ENCODE measurements around the gene LDB2. TPM values are rescaled to one million over a fixed set of nuclear protein-coding genes. Genes with fewer than 3 reads are reported as not detected.

The LDB2 gene
- total RNA-seq, 4 donors from 2014 or later = 16.2 to 31.7 (median 22.4) TPM

- no peaks in the 10 kb centered on the region for H3K9me3 ChIP-seq
- no peak overlapping the region for H3K27ac ChIP-seq (replicated peaks in 1 of 4)
- peaks cover 0 to 5% (median 2%) of the 10 kb centered on the region in 4 donors for H3K36me3 ChIP-seq
- WGBS = 84% methylated on average over 3 of the region's 3 CpGs
- intact Hi-C loops (cut with DNase I) = no loop called here
- H3K4me3 ChIP-seq = no peak overlapping the region
- TF ChIP-seq EP300 (IDR thresholded peaks at IDR 0.05) = no peak
- TF ChIP-seq, protein P1, sequence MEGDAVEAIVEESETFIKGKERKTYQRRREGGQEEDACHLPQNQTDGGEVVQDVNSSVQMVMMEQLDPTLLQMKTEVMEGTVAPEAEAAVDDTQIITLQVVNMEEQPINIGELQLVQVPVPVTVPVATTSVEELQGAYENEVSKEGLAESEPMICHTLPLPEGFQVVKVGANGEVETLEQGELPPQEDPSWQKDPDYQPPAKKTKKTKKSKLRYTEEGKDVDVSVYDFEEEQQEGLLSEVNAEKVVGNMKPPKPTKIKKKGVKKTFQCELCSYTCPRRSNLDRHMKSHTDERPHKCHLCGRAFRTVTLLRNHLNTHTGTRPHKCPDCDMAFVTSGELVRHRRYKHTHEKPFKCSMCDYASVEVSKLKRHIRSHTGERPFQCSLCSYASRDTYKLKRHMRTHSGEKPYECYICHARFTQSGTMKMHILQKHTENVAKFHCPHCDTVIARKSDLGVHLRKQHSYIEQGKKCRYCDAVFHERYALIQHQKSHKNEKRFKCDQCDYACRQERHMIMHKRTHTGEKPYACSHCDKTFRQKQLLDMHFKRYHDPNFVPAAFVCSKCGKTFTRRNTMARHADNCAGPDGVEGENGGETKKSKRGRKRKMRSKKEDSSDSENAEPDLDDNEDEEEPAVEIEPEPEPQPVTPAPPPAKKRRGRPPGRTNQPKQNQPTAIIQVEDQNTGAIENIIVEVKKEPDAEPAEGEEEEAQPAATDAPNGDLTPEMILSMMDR (IDR thresholded peaks at IDR 0.05) = no peak
- TF ChIP-seq POLR2A (IDR thresholded peaks at IDR 0.05; ENCODE audit: low read depth) = no peak
- no peak for TF ChIP-seq POLR2AphosphoS5 (IDR thresholded peaks at IDR 0.05)
- peaks cover 0 to 6% (median 4%) of the 10 kb centered on the region in 4 donors for H3K4me1 ChIP-seq
- H3K27me3 ChIP-seq = no peaks in the 10 kb centered on the region
- DNase-seq (ENCODE audit: extremely low spot score) = no peak
Observed at GRCh38 chr4:16889945-16890344, 8.5 kb downstream of the LDB2 start.

GRCh38 chr4:16887887-16888286, 10.6 kb downstream of the LDB2 start:
- H3K36me3 ChIP-seq = peaks cover 0 to 5% (median 2%) of the 10 kb centered on the region in 4 donors
- WGBS = 78% methylated on average over 3 of the region's 4 CpGs
- H3K27me3 ChIP-seq = no peaks in the 10 kb centered on the region
- no peak for TF ChIP-seq POLR2AphosphoS5 (IDR thresholded peaks at IDR 0.05)
- H3K27ac ChIP-seq (replicated peaks in 1 of 4) = no peak overlapping the region
- peaks cover 0 to 14% (median 7%) of the 10 kb centered on the region in 4 donors for H3K4me1 ChIP-seq
- no peak overlapping the region for H3K4me3 ChIP-seq
- intact Hi-C loops (cut with DNase I) = no loop called here
- no peak for DNase-seq (ENCODE audit: extremely low spot score)
- no peaks in the 10 kb centered on the region for H3K9me3 ChIP-seq

DNA sequence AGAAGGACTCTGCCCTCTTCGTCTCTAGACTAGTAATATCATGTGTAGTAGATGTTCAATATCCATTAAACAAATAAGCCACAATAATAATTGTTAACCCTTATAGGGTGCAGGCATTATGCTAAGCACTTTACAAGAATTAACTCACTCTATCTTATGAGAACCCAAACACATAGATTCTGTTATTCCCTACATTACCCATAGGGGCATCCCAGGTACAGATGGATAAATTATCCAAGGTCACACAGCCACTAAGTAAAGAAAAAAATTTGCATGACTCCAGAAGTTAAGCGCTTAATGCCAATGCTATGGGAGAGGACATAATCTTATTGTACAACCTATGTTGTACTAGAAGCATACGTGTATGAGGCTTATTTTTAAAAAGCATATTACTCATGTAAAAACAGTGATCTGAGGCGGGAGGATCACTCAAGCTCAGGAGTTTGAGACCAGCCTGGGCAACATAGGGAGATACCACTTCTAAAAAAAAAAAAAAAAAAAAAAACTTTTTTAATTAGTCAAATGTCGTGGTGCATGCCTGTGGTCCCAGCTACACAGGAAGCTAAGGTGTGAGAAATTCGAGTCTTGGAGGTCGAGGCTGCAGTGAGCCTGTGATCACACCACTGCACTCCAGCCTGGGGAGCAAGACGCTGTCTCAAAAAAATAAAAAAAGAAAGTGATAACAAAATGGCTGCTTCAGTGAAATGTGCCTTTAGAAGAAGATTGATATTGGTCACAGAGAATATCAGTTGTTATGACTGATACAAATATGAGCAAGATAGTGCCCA, 13.6 kb downstream of the LDB2 start:
- Histone ChIP-seq H3K27ac (replicated peaks in 1 of 4) (no peak overlapping the region), H3K27me3 (no peaks in the 10 kb centered on the region), H3K9me3 (no peaks in the 10 kb centered on the region), H3K4me1 (peaks cover 0 to 7% (median 3%) of the 10 kb centered on the region in 4 donors), H3K36me3 (peaks cover 0 to 5% (median 2%) of the 10 kb centered on the region in 4 donors), H3K4me3 (no peak overlapping the region)
- no peak for DNase-seq (ENCODE audit: extremely low spot score)
- no peak for TF ChIP-seq EP300 (IDR thresholded peaks at IDR 0.05)
- TF ChIP-seq POLR2A (IDR thresholded peaks at IDR 0.05; ENCODE audit: low read depth) = no peak
- TF ChIP-seq, protein P1 (IDR thresholded peaks at IDR 0.05) = no peak
- TF ChIP-seq POLR2AphosphoS5 (IDR thresholded peaks at IDR 0.05) = no peak
- 90% methylated on average over 8 of the region's 8 CpGs for WGBS
- intact Hi-C loops (cut with DNase I) = no loop called here

GRCh38 chr4:16883806-16884205, 14.6 kb downstream of the LDB2 start:
- Histone ChIP-seq H3K27ac (replicated peaks in 1 of 4) (no peak overlapping the region), H3K27me3 (no peaks in the 10 kb centered on the region), H3K4me1 (peaks cover 0 to 7% (median 3%) of the 10 kb centered on the region in 4 donors), H3K4me3 (no peak overlapping the region), H3K9me3 (no peaks in the 10 kb centered on the region), H3K36me3 (peaks cover 0 to 5% (median 2%) of the 10 kb centered on the region in 4 donors)
- WGBS = 55% methylated on average over 4 of the region's 4 CpGs
- DNase-seq (ENCODE audit: extremely low spot score) = no peak
- intact Hi-C loops (cut with DNase I) = no loop called here
- TF ChIP-seq, protein P1 (IDR thresholded peaks at IDR 0.05) = no peak
- TF ChIP-seq POLR2A (IDR thresholded peaks at IDR 0.05; ENCODE audit: low read depth) = no peak
- TF ChIP-seq POLR2AphosphoS5 (IDR thresholded peaks at IDR 0.05) = no peak
- TF ChIP-seq EP300 (IDR thresholded peaks at IDR 0.05) = no peak

DNA sequence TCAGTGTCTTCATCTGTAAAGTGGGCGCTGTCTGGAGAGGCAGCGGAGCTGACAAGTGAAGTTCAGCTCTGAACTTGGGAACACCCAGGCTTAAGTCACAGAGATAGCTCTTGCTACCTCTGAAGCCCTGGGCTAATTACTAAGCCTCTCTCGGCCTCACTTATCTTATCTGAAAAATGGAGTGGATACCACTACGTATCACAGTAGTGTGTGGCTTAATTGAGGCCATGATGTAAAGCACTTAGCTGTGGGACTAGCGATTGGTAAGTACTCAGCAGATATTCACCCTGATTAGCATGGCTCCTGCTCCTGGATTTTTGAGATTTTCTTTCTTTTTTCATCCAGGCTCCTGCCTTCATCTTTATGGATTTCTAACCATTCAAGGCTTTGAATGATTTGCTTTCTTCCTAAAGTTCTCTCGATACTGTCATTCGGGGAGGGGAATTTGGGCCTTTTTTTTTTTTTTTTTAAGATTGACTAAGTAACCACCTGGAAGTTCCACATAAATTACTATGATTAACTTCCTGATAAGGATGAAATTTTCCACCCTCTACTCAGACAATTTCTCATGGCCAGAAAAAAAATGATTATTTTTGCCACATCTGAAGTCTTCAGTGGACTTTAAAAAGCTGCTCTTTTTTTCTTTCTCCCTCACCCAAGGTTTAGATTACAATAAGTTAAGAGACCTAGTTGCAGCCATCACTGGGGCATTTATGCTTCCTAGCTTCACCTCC, 17.1 kb downstream of the LDB2 start:
- Histone ChIP-seq H3K4me3 (no peak overlapping the region), H3K36me3 (peaks cover 0 to 4% (median 0%) of the 10 kb centered on the region in 4 donors), H3K27ac (replicated peaks in 1 of 4) (no peak overlapping the region), H3K9me3 (no peaks in the 10 kb centered on the region), H3K27me3 (no peaks in the 10 kb centered on the region), H3K4me1 (peaks cover 0 to 7% (median 3%) of the 10 kb centered on the region in 4 donors)
- no peak for DNase-seq (ENCODE audit: extremely low spot score)
- TF ChIP-seq EP300 (IDR thresholded peaks at IDR 0.05) (no peak), POLR2A (IDR thresholded peaks at IDR 0.05; ENCODE audit: low read depth) (no peak), POLR2AphosphoS5 (IDR thresholded peaks at IDR 0.05) (no peak)
- TF ChIP-seq, protein P1 (IDR thresholded peaks at IDR 0.05) = no peak
- intact Hi-C loops (cut with DNase I) = no loop called here
- 93% methylated on average over 7 of the region's 7 CpGs for WGBS
